ENCODE data around the gene CCDC13.

CCDC13 gene

DNA sequence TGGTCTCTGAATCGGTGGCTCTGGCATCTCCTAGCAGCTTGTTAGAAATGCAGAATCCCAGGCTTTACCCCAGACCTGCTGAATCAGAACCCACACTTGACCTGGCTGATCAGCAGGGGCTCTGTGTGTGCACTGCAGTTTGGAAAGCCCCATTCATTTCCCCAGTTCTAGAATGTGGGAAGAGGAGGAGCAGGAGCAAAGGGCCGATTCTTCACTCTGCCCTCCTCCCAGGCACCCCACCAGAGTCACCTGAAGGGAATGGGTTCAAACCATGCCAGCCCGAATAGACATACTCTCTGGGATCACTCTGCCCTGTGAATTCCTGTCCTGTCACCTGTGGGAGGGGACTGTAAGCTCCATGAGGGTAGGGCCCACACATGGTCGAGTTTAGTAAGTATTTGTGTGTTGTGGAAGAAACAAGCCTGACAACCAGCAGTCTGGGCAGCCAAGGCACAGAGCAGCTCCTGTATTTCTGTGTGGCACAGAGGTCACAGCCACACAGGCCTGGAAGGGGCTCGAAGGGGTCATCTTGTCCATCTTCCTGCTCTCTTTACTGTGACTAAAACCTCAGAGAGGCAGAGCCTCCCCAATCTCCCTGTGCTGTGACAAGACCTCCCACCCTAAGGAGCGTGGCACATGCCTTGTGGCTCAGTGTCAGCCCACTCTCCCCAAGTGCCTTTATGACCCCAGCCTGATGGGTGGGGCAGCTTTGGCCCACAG lies 41.4 kb downstream of the CCDC13 start:
- DNase-seq: no peak

DNA sequence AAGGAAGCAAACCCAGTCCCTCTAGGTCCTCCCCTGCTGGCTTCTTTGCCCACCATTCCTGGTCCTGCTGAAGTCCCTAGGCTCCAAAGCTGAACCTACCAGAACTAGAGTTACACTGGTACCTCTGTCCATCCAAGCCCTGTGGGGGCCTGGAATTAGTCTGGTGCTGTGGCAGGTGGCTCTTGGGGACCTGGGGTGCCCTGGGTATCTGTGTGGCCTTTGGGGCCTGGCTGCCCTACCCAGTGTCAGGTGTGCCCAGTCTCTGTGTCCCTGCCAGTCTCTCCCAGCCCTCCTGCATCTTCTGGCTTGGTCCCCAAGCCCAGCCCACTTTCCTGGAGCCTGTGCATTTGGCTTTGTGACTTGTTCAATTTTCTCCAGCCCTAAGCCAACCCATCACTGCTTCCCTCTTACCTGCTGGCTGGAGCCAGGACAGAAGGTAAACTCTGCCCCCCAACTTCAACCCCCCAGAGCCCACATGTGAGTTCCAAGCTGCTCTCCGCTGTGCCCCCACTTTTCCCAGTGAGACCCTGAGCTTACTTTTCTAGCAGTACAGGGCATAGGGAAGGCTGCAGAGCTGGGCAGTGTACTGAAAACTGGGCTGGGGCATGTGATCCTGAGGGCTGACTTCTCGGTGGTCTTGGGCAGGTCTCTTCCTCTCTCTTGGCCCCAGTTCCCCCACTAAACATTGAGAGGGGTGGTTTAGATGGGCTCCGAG lies 42.2 kb downstream of the CCDC13 start:
- DNase-seq: no peak

DNA sequence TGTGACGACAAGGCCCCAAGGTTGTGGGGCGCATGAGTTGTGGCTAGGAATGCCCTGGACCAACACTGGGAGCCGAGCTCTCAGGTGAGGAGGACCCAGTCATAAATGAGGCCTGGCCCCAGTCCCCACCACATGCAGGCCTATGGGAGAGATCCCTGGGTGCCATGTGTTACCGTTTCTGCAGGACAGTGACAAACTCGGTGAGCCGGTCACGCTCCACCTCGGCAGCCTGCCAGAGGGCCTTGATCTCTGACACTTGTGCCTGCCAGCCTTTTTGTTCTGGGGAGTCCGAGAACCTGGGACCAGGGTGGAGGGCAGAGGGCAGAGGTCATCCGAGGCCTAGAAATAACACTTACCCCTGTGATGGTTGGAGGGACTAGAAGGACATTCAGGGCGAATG lies 42.8 kb downstream of the CCDC13 start:
- no peak for DNase-seq

DNA sequence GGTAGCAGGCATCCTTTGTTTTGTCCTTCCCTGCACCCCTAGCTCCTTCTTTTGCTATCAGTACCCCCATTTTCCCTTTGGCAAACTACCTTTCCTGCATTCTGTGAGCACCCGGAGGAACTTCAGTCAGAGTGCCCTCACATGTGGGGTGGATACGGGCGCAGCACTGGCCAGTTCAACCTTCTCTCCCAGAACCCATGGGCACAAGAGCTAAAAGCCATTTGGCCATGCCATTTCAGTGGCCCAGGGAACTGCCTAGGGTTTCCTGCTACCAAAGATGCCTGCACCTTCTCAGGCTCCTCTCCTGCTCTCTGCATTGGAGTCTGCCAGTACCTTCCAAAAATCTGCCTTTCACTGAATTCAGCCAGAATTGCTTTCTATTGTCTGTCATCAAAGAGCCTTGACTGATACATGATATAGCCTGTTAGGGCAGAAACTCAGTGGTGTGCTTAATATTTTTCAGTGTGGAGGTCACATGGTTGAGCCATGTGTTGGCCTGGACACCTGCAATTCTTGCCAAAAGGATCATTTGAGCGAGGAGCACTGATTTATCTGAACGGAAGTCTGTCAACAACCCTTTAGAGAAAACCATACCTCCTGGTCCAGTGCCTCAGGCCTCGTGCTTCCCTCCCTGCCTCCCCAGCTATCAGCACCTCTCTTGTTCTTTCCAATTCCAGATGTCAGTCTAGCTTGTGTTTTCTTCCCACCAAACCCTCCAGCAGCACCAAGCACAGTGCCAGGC lies 43.5 kb downstream of the CCDC13 start:
- DNase-seq: no peak

DNA sequence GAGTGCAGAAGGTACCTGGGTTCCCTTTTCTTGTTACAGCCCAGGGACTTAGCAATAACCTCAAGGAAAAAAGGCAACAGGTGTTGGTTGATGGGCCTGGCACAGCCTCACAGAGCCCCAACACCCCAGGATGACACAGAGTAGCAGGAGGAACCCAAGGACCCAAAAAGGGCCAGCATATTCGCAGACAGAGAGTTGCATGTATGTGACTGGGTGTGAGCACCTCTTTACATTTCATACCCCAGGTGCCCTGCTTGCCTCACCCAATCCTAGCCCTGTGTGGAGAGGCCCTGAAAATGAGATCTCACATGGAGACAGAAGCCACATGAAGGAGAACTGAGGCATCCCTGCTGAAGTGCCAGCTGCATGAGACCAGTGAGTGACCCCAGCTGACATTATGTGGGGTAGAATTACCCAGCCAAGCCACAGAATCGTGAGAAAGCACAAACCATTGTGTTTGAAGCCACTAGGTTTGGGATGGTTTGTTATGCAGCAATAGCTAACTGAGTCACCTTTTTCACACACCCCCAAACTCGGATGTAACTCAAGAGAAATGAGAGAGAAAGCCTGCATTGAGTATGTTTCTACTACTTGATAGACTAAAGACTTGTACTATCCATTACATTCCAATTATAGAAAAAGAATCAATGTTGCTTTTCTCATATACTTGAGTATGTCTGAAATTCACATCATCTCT lies 44.2 kb downstream of the CCDC13 start:
- DNase-seq: no peak

DNA sequence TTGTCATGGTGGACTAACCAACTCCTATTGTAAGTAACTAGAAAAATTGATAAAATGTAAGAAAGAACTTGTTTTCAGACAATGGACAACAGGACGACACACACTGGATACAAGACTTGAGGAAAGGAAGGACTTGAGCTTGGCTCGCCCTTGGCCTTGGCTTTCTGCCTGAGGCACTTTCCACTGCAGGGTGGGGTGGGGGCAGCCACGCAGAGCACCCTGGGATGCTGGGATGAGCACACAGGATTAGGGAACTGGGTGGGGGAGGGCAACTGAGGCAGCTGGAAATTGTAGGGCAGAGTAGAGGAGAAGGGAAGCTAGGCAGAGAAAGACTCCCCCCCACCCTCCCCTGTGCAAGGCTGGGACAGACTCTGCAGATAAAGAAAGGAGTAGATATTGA lies 45.0 kb downstream of the CCDC13 start:
- no peak for DNase-seq

DNA sequence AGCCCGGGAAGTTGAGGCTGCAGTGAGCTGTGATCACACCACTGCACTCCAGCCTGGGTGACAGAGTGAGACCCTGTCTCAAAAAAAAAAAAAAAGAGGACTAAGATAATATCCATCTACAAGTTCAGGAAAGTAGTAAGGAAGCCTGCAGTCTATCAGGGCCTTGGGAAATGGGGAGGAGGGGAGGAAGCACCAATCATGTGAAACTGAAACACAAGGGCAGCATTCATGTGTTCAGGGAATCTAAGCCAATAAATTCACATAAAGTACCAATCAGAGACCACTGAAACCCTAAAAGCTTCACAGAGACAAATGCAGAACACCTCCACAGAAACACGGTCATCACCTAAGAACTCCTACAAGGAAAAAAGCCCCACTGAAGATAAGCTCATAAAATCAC lies 47.6 kb downstream of the CCDC13 start:
- DNase-seq: no peak

DNA sequence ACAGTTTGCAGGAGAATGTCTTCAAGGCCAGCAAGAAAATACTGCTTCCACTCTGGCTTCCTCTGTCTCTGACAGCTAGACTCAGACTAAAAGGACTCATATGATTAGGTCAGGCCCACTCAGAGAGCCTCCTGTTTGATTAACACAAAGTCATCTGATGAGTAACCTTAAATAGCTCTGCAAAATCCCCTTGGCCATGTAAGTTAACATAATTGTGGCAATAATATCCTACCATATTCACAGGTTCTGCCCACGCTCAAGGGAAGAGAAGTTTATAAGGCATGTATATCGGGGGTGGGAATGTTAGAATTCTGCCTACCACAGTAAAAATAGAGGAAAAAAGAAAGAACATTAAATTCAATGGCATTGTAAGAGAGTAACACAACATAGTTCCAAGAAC lies 49.8 kb downstream of the CCDC13 start:
- DNase-seq: no peak

Measured in CD4-positive, alpha-beta T cell treated with Interleukin-10 for 1 hour (primary cell).